Measurements from ENCODE around the gene TRAT1.

DNA sequence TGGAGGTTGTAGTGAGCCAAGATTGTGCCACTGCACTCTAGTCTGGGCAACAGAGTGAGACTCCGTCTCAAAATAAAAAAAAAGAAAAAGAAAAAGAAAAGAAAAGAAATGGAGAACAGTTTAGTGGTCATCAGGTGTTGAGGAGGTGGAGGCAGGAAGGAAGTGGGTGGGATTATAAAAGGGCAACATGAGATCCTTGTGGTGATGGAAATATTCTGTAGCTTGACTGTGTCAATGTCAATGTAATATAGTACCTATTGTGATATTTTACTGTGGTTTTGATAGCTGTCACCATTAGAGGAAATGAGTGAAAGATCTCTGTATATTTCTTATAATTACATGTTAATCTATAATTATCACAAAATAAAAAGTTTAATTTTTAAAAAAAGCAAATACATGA, 60.8 kb downstream of the TRAT1 start:
- TF ChIP-seq CTCF (IDR thresholded peaks at IDR 0.05 in 2 of 3, conservative IDR thresholded peaks at IDR 0.05 in 1 of 3; ENCODE audit: insufficient read depth in 2 of 3, low read depth in 1 of 3, low read length in 3 of 3) = no peak
- no peak for TF ChIP-seq POLR2A (conservative IDR thresholded peaks at IDR 0.05)
- TF ChIP-seq LARP7 (IDR thresholded peaks at IDR 0.05) = no peak
